ENCODE measurements around the gene KRTAP12-4.

The KRTAP12-4 gene

GRCh38 chr21:44684483-44684882 is 30.0 kb upstream of the KRTAP12-4 start:
- Histone ChIP-seq H3K27ac (replicated peaks) (no peak overlapping the region), H3K4me3 (replicated peaks; ENCODE audit: insufficient read depth, low read length) (no peak overlapping the region), H3K27me3 (ENCODE audit: insufficient read depth, poor library complexity, severe bottlenecking) (no peaks in the 10 kb centered on the region)
- DNase-seq (ENCODE audit: low read depth in 1 of 2, low spot score in 1 of 2): no peak
- TF ChIP-seq, protein P1, sequence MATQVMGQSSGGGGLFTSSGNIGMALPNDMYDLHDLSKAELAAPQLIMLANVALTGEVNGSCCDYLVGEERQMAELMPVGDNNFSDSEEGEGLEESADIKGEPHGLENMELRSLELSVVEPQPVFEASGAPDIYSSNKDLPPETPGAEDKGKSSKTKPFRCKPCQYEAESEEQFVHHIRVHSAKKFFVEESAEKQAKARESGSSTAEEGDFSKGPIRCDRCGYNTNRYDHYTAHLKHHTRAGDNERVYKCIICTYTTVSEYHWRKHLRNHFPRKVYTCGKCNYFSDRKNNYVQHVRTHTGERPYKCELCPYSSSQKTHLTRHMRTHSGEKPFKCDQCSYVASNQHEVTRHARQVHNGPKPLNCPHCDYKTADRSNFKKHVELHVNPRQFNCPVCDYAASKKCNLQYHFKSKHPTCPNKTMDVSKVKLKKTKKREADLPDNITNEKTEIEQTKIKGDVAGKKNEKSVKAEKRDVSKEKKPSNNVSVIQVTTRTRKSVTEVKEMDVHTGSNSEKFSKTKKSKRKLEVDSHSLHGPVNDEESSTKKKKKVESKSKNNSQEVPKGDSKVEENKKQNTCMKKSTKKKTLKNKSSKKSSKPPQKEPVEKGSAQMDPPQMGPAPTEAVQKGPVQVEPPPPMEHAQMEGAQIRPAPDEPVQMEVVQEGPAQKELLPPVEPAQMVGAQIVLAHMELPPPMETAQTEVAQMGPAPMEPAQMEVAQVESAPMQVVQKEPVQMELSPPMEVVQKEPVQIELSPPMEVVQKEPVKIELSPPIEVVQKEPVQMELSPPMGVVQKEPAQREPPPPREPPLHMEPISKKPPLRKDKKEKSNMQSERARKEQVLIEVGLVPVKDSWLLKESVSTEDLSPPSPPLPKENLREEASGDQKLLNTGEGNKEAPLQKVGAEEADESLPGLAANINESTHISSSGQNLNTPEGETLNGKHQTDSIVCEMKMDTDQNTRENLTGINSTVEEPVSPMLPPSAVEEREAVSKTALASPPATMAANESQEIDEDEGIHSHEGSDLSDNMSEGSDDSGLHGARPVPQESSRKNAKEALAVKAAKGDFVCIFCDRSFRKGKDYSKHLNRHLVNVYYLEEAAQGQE (IDR thresholded peaks at IDR 0.05; ENCODE audit: insufficient replicate concordance, low read depth): no peak
- TF ChIP-seq GABPA (IDR thresholded peaks at IDR 0.05; ENCODE audit: low read depth) (no peak), CTCF (IDR thresholded peaks at IDR 0.05; ENCODE audit: insufficient read depth, low read length) (no peak), SPI1 (IDR thresholded peaks at IDR 0.05; ENCODE audit: borderline replicate concordance, low read depth) (no peak), POLR2AphosphoS5 (IDR thresholded peaks at IDR 0.05; ENCODE audit: low read depth) (no peak)

DNA sequence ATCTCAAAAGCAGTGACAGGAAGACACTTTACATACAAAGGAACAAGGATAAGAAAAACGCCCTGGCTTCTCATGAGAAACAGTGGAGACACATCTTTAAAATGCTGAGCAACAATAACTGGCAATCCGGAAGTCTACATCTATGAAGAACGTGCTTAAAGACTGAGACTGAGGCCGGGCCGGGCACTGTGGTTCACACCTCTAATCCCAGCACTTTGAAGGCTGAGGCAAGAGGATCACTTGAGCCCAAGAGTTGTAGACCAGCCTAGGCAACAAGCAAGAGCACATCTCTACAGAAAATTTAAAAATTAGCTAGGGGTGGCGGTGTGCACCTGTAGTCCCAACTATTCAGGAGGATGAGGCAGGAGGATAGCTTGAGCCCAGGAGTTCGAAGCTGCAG is 29.6 kb upstream of the KRTAP12-4 start:
- peaks cover 2% of the 10 kb centered on the region for H3K27me3 ChIP-seq (ENCODE audit: insufficient read depth, poor library complexity, severe bottlenecking)
- H3K27ac ChIP-seq (replicated peaks): no peak overlapping the region
- TF ChIP-seq, protein P1 (IDR thresholded peaks at IDR 0.05; ENCODE audit: insufficient replicate concordance, low read depth): no peak
- TF ChIP-seq SPI1 (IDR thresholded peaks at IDR 0.05; ENCODE audit: borderline replicate concordance, low read depth) (no peak), CTCF (IDR thresholded peaks at IDR 0.05; ENCODE audit: insufficient read depth, low read length) (no peak), GABPA (IDR thresholded peaks at IDR 0.05; ENCODE audit: low read depth) (no peak), POLR2AphosphoS5 (IDR thresholded peaks at IDR 0.05; ENCODE audit: low read depth) (no peak)
- no peak overlapping the region for H3K4me3 ChIP-seq (replicated peaks; ENCODE audit: insufficient read depth, low read length)
- no peak for DNase-seq (ENCODE audit: low read depth in 1 of 2, low spot score in 1 of 2)

DNA sequence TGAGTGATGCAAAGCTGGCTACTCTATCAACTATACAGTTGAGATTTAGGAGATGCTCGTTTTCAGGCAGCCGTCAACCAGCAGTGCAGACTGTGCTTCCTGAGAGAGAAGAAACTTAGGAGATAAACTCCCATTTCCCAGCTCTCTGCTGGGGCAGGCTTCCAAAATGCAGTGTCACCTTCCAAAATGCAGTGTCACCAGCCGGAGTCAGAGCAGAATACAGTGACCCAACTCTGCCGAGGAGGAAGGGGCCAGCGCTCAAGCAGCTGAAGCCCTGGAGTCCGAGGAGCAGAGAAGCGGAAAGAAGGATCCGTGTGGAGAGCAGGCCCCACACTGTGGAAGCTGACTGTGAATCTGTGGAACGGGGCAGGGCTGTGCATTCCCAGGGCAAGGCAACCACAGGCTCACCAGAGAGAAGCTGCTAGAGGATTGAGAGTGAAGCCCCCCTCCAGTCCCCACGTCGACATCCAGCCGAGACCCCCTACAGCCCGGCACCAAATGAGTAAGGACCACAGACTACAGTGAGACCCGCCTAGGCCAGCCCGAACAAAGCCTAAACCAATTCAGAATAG is 28.2 kb upstream of the KRTAP12-4 start:
- Histone ChIP-seq H3K27me3 (ENCODE audit: insufficient read depth, poor library complexity, severe bottlenecking) (peaks cover 6% of the 10 kb centered on the region), H3K27ac (replicated peaks) (no peak overlapping the region), H3K4me3 (replicated peaks; ENCODE audit: insufficient read depth, low read length) (no peak overlapping the region)
- TF ChIP-seq SPI1 (IDR thresholded peaks at IDR 0.05; ENCODE audit: borderline replicate concordance, low read depth) (no peak), GABPA (IDR thresholded peaks at IDR 0.05; ENCODE audit: low read depth) (no peak), CTCF (IDR thresholded peaks at IDR 0.05; ENCODE audit: insufficient read depth, low read length) (no peak), POLR2AphosphoS5 (IDR thresholded peaks at IDR 0.05; ENCODE audit: low read depth) (no peak)
- TF ChIP-seq, protein P1 (IDR thresholded peaks at IDR 0.05; ENCODE audit: insufficient replicate concordance, low read depth): no peak
- no peak for DNase-seq (ENCODE audit: low read depth in 1 of 2, low spot score in 1 of 2)

Data from HL-60 (cell line).